GM11168 (cell line): ENCODE results near the gene ERO1A.

ENCODE experiments used
- in situ Hi-C: fragments of 300-500 bp; cut with MboI; formaldehyde crosslinking; loops from one replicate; pipeline ENCODE4 v1.12.0; 2022; ENCODE audit warnings: low sequenced_read_pairs; ENCODE audit not compliant: unreplicated experiment

The ERO1A gene

GRCh38 chr14:52700701-52701172 is 5.4 kb upstream of the ERO1A start:
- in situ Hi-C loops, result no loop called here

- in situ Hi-C loops, result no loop called here
Measured at GRCh38 chr14:52694761-52695480, 437 bp downstream of the ERO1A start.

GRCh38 chr14:52693532-52693931 is 1.8 kb downstream of the ERO1A start:
- in situ Hi-C loops, result no loop called here

- in situ Hi-C loops, result no loop called here
Measured at GRCh38 chr14:52693036-52693435, 2.3 kb downstream of the ERO1A start.

- in situ Hi-C loops, result no loop called here
Measured at GRCh38 chr14:52692248-52692962, 3.0 kb downstream of the ERO1A start.

GRCh38 chr14:52690983-52691760 is 4.2 kb downstream of the ERO1A start:
- in situ Hi-C loops, result no loop called here

- in situ Hi-C loops, result loop anchor here (10.0 kb wide), 1 partner anchor 289 kb away; no protein-coding TSS in a partner anchor
Measured at GRCh38 chr14:52686176-52686575, 9.2 kb downstream of the ERO1A start.

GRCh38 chr14:52683985-52684520 is 11.3 kb downstream of the ERO1A start:
- in situ Hi-C loops, result loop anchor here (10.0 kb wide), 1 partner anchor 291 kb away; no protein-coding TSS in a partner anchor

- in situ Hi-C loops, result no loop called here
Measured at GRCh38 chr14:52678591-52678990, 16.8 kb downstream of the ERO1A start.

GRCh38 chr14:52663850-52664249 is 31.5 kb downstream of the ERO1A start:
- in situ Hi-C loops, result no loop called here

- in situ Hi-C loops, result no loop called here
Measured at GRCh38 chr14:52661314-52661713, 34.0 kb downstream of the ERO1A start.

- in situ Hi-C loops, result no loop called here
Measured at GRCh38 chr14:52660832-52661231, 34.5 kb downstream of the ERO1A start.

GRCh38 chr14:52660325-52660724 is 35.0 kb downstream of the ERO1A start:
- in situ Hi-C loops, result no loop called here

GRCh38 chr14:52656905-52657304 is 38.5 kb downstream of the ERO1A start:
- in situ Hi-C loops, result no loop called here

GRCh38 chr14:52650774-52651173 is 44.6 kb downstream of the ERO1A start:
- in situ Hi-C loops, result no loop called here

- in situ Hi-C loops, result no loop called here
Measured at GRCh38 chr14:52649511-52649910, 45.8 kb downstream of the ERO1A start.

- in situ Hi-C loops, result no loop called here
Measured at GRCh38 chr14:52641745-52642144, 53.6 kb downstream of the ERO1A start.

- in situ Hi-C loops, result no loop called here
Measured at GRCh38 chr14:52640137-52640536, 55.2 kb downstream of the ERO1A start.

- in situ Hi-C loops, result no loop called here
Measured at GRCh38 chr14:52619687-52620086, 75.7 kb downstream of the ERO1A start.

- in situ Hi-C loops, result no loop called here
Measured at GRCh38 chr14:52618602-52619001, 76.8 kb downstream of the ERO1A start.

GRCh38 chr14:52610187-52610586 is 85.2 kb downstream of the ERO1A start:
- in situ Hi-C loops, result no loop called here
